GM18507 (cell line): ENCODE data around the gene MYO7A.

Experiments used
- DNase-seq: peaks from one replicate; pipeline ENCODE4 v3.0.0; 2011; ENCODE audit warnings: low read depth; ENCODE audit not compliant: insufficient read length; ENCODE audit errors: extremely low spot score
- FAIRE-seq: peaks from 2 replicates; lab custom pipeline; 2011; peaks lifted over from hg19 to GRCh38; lab: Jason Lieb, UNC

MYO7A gene

GRCh38 chr11:77190331-77191075 is 62.5 kb downstream of the MYO7A start:
- FAIRE-seq (no peak), DNase-seq (no peak)

- DNase-seq (no peak), FAIRE-seq (no peak)
Measured at GRCh38 chr11:77191429-77191822, 63.4 kb downstream of the MYO7A start.

DNA sequence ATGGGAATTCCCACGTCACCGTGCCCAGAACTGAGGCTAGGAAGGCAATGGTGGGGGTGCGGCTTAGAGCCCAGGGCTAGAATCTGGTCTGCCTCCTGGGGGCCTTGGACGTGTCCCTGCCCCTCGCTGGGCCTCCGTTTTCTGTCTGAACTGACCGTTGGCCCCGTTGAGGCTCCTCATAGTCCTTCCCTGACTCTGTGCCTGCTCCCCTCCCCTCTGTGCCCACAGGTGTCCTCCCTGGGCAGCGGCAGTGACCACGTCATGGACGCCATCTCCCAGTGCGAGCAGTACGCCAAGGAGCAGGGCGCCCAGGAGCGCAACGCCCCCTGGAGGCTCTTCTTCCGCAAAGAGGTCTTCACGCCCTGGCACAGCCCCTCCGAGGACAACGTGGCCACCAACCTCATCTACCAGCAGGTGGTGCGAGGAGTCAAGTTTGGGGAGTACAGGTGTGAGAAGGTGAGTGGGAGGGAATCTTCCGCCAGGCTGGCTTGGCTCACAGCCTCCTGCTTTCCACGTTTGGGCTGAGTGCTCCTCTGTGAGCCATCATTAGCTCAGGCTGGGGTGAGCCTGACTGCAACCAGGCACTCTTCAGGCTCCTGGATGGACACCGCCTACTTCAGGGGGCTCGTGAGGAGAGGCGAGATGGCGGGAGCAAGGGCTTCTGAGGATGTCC is 63.9 kb downstream of the MYO7A start:
- DNase-seq: peak; percentile 46
- FAIRE-seq: peak; percentile 80

GRCh38 chr11:77193167-77193566 is 65.1 kb downstream of the MYO7A start:
- FAIRE-seq (no peak), DNase-seq (no peak)

DNA sequence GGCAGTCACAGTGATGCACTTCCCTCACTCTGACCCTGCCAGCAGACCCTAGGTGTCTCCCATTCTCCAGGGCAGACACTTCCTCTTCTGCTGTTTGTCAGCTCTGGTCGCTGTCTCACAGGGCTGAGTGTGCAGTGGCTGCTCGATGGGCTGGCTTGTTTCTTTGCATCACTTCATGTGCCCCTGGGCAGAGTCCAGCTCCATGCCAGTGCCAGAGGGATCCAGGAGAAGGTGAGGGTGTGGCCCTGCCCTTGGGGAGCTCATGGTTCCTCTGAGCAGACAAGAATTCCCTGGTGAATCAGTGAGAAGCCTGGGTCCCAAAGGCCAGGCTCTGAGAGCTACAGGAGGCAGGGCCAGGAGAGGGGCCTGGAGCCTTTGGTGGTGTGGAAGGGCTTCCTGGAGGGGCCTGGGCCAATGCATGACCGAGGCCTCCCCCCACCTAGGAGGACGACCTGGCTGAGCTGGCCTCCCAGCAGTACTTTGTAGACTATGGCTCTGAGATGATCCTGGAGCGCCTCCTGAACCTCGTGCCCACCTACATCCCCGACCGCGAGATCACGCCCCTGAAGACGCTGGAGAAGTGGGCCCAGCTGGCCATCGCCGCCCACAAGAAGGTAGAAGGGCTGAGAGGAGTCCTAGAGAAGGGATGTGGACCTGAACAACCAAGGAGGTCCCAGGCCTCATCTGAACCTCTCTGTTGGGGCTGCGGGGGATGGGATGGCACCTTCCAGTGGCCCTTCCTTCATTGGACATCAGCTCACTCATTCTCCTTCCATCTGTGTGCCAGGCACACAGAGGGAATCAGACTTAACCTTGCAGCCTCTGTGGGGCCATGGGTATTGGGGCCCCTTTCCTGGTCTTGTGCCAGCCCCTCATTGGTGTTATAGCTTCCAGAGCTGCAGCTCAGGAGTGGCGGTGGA is 66.1 kb downstream of the MYO7A start:
- no peak for FAIRE-seq
- no peak for DNase-seq

- FAIRE-seq: no peak
- no peak for DNase-seq
Measured at GRCh38 chr11:77195071-77195755, 67.2 kb downstream of the MYO7A start.

GRCh38 chr11:77196961-77197360 is 68.9 kb downstream of the MYO7A start:
- DNase-seq (no peak), FAIRE-seq (no peak)

GRCh38 chr11:77197626-77198320 is 69.7 kb downstream of the MYO7A start:
- FAIRE-seq (no peak), DNase-seq (no peak)

- peak; percentile 18 for DNase-seq
- FAIRE-seq: no peak
Measured at GRCh38 chr11:77198440-77198849, 70.4 kb downstream of the MYO7A start.

GRCh38 chr11:77199137-77199745 is 71.2 kb downstream of the MYO7A start:
- FAIRE-seq: no peak
- no peak for DNase-seq

- FAIRE-seq (no peak), DNase-seq (no peak)
Measured at GRCh38 chr11:77200351-77201268, 72.6 kb downstream of the MYO7A start.

DNA sequence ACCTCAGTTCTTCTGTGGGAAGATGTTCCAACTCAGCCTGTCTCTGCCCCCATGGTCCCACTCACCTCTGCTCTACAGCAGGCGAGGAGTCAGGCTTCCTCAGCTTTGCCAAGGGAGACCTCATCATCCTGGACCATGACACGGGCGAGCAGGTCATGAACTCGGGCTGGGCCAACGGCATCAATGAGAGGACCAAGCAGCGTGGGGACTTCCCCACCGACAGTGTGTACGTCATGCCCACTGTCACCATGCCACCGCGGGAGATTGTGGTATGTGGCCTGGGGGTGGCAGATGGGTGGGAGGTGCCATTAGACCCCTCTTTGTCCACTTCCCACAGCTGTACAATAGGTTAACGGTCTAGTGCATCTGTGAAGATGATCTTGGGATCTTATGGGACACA is 73.3 kb downstream of the MYO7A start:
- DNase-seq (no peak), FAIRE-seq (no peak)

DNA sequence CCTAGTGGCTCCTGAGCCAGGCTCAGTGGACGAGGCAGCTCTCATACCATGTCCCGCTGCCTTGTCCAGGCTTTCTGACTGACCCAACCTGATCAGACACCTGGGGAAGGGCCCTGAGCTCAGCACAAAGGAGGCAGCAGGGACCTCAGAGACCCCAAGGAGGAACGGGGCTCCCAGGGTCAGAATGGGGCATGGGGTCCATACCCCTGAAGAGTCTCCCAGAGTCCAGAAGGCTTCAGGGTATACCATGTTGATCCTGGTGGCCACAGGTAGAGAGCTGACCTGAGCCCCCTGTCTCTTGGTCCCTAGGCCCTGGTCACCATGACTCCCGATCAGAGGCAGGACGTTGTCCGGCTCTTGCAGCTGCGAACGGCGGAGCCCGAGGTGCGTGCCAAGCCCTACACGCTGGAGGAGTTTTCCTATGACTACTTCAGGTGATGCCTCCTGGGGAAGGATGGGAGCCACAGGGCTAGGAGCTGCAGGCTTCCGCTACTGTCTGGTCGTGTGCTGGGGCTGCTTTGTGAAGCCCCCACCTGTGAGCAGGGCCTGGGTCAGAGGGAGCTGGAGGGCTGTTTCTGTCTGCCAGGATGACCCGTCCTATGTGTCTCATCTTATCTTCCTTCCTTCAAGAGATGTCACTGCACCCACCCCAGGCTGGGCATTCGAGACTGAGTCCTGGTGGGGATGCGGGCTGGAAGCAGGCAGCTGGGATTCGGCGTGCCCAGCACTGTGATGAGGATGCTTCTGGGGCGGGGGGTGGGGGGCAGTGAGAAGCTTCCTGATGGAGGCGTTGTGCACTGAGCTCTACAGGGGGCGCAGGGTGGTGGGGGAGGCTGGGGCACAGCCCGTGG is 74.2 kb downstream of the MYO7A start:
- DNase-seq (no peak), FAIRE-seq (no peak)

GRCh38 chr11:77202941-77203900 is 75.2 kb downstream of the MYO7A start:
- FAIRE-seq (no peak), DNase-seq (no peak)

GRCh38 chr11:77203901-77204753 is 76.1 kb downstream of the MYO7A start:
- no peak for FAIRE-seq
- DNase-seq: no peak
